K562 (cell line): ENCODE data around the gene SIRT2. TPM values are rescaled to one million over a fixed set of nuclear protein-coding genes. Genes with fewer than 3 reads are reported as not detected.

Experiments
- ATAC-seq: fragments of 200-7000 bp; cut with Tn5 transposase; 3 replicates; pipeline ENCODE4 v1.9.1; 2020; ENCODE audit warnings: moderate library complexity
- BruUV-seq: library from RNA; stranded (reverse); fragments of 400-500 nt; replicated peaks from 2 replicates; lab custom pipeline; 2021; lab: Mats Ljungman, UMichigan
- CTCF ChIA-PET: fragments of 300-600 bp; formaldehyde crosslinking; extraction: SDS; loops from one replicate; lab custom pipeline; 2021; ENCODE audit warnings: low intra/inter-chr PET ratio; lab: Yijun Ruan, JAX
- POLR2A ChIA-PET: fragments of 300-600, 350-650 bp; sonication (Branson Sonifier 250); formaldehyde crosslinking; extraction: SDS; loops from one replicate; lab custom pipeline; 2021; ENCODE audit warnings: antibody characterized with exemption, inconsistent platforms; lab: Yijun Ruan, JAX
- DNase-seq, 4 experiments: peaks; one replicate each; pipeline versions ENCODE4 v3.0.0 to v3.0.0-alpha.2; 2011 to 2018; ENCODE audit warnings: low spot score in 3 of 4, mixed read lengths in 3 of 4; ENCODE audit errors: extremely low read depth in 1 of 4
- FAIRE-seq: peaks from 2 replicates; lab custom pipeline; 2011; peaks lifted over from hg19 to GRCh38; lab: Jason Lieb, UNC
- H2AFZ ChIP-seq: 2 replicates; pipeline ENCODE4 v1.6.0; 2011; ENCODE audit warnings: low read depth, low read length, control low read depth, inconsistent platforms
- H3K27ac ChIP-seq: fragments of 200-600 bp; 3 replicates; pipeline ENCODE4 v1.8.0; 2011; ENCODE audit warnings: low read depth, mild to moderate bottlenecking, control low read depth, inconsistent platforms, low read length, moderate library complexity, mixed read lengths; ENCODE audit errors: extremely low read depth
- H3K27me3 ChIP-seq, 2 experiments: fragments of 300-600 bp in 1 of 2; 2 replicates in 1 of 2; 3 replicates in 1 of 2; pipeline versions ENCODE4 v1.6.0 to v1.8.0; 2011; ENCODE audit warnings: inconsistent platforms in 2 of 2, low read length in 2 of 2, mild to moderate bottlenecking in 1 of 2, mixed read lengths in 1 of 2, moderate library complexity in 1 of 2; ENCODE audit not compliant: control insufficient read depth in 2 of 2, insufficient read depth in 2 of 2
- H3K36me3 ChIP-seq: fragments of 300-600 bp; 3 replicates; pipeline ENCODE4 v1.8.0; 2011; ENCODE audit warnings: mild to moderate bottlenecking, low read length, inconsistent platforms; ENCODE audit not compliant: control insufficient read depth, insufficient read depth
- H3K4me1 ChIP-seq, 2 experiments: fragments of 200-600 bp in 1 of 2; replicated peaks in 1 of 2; 2 replicates in 1 of 2; 3 replicates in 1 of 2; pipeline versions ENCODE4 v1.5.1 to v1.8.0; 2011; ENCODE audit warnings: inconsistent platforms in 2 of 2, low read length in 2 of 2, mild to moderate bottlenecking in 1 of 2, mixed read lengths in 1 of 2, moderate library complexity in 1 of 2; ENCODE audit not compliant: control insufficient read depth in 2 of 2, insufficient read depth in 2 of 2
- H3K4me2 ChIP-seq: 2 replicates; pipeline ENCODE4 v1.6.1; 2011; ENCODE audit warnings: low read length, control low read depth, inconsistent platforms, mixed read lengths; ENCODE audit not compliant: insufficient read depth
- H3K4me3 ChIP-seq: fragments of 200-600 bp; sonication (generic), shearing (Covaris generic); 2 replicates; pipeline ENCODE4 v1.5.1; 2016; ENCODE audit warnings: control low read depth, inconsistent platforms
- H3K79me2 ChIP-seq: fragments of 200-600 bp; 3 replicates; pipeline ENCODE4 v1.8.0; 2011; ENCODE audit warnings: low read length, inconsistent platforms; ENCODE audit not compliant: control insufficient read depth, insufficient read depth
- H3K9ac ChIP-seq, 2 experiments: 2 replicates each; pipeline versions ENCODE4 v1.6.0 to v1.6.1; 2011; ENCODE audit warnings: low read depth in 2 of 2, low read length in 2 of 2, control low read depth in 1 of 2, inconsistent platforms in 1 of 2, mild to moderate bottlenecking in 1 of 2, mixed read lengths in 1 of 2; ENCODE audit not compliant: insufficient read depth in 1 of 2
- H3K9me1 ChIP-seq: one replicate; pipeline ENCODE4 v1.6.0; 2011; ENCODE audit warnings: inconsistent platforms, mild to moderate bottlenecking, low read length, moderate library complexity; ENCODE audit not compliant: control insufficient read depth, insufficient read depth
- H3K9me3 ChIP-seq: replicated peaks from 2 replicates; pipeline ENCODE4 v1.5.1; 2011; ENCODE audit warnings: low read depth, low read length, inconsistent platforms; ENCODE audit not compliant: control insufficient read depth, insufficient read depth
- H4K20me1 ChIP-seq: replicated peaks from 2 replicates; pipeline ENCODE4 v1.6.1; 2011; ENCODE audit warnings: low read length, inconsistent platforms, mixed read lengths; ENCODE audit not compliant: control insufficient read depth, insufficient read depth
- DACH1 ChIP-seq: fragments of 450-650 bp; IDR thresholded peaks from 2 replicates; pipeline ENCODE4 v1.6.1; 2018; ENCODE audit not compliant: partially characterized antibody
- EWSR1 ChIP-seq: fragments of 450-650 bp; IDR thresholded peaks from 2 replicates; pipeline ENCODE4 v1.6.1; 2018; ENCODE audit warnings: borderline replicate concordance, mild to moderate bottlenecking, low read depth, moderate library complexity; ENCODE audit not compliant: partially characterized antibody
- MBD2 ChIP-seq: sonication (generic); IDR thresholded peaks from 2 replicates; pipeline ENCODE4 v1.6.1; 2016; ENCODE audit warnings: low read depth, borderline replicate concordance
- NFIX ChIP-seq: fragments of 250-450 bp; sonication (Bioruptor Pico); IDR thresholded peaks from 2 replicates; pipeline ENCODE4 v1.4.0; 2020; ENCODE audit warnings: low read depth, mild to moderate bottlenecking, moderate library complexity
- POLR2AphosphoS2 ChIP-seq: IDR thresholded peaks from 2 replicates; pipeline ENCODE4 v1.6.1; 2012; ENCODE audit warnings: low read length, improper control_type of control experiment
- RHOXF2B ChIP-seq: fragments of 250-450 bp; sonication (Bioruptor Pico); conservative IDR thresholded peaks from 2 replicates; pipeline ENCODE4 v1.5.1; 2021
- STAG1 ChIP-seq: sonication (generic); formaldehyde crosslinking; IDR thresholded peaks from 2 replicates; pipeline ENCODE4 v1.5.0; 2020; ENCODE audit warnings: missing genetic modification reagents, borderline replicate concordance
- TOE1 ChIP-seq, 2 experiments: fragments of 450-650 bp in 1 of 2; sonication (generic) in 1 of 2; formaldehyde crosslinking in 1 of 2; IDR thresholded peaks; 2 replicates each; pipeline versions ENCODE4 v1.7.1 to v1.8.0; 2016 to 2022; ENCODE audit warnings: borderline replicate concordance in 2 of 2, mild to moderate bottlenecking in 2 of 2, antibody characterized with exemption in 1 of 2, inconsistent platforms in 1 of 2, low read depth in 1 of 2, missing genetic modification reagents in 1 of 2, moderate library complexity in 1 of 2
- ZNF146 ChIP-seq: IDR thresholded peaks from one replicate; pipeline ENCODE4 v1.6.1; 2018; ENCODE audit warnings: missing compliant biosample characterization; ENCODE audit not compliant: unreplicated experiment
- ZNF217 ChIP-seq: sonication (generic); formaldehyde crosslinking; IDR thresholded peaks from 2 replicates; pipeline ENCODE4 v1.8.0; 2022; ENCODE audit warnings: mild to moderate bottlenecking, missing genetic modification reagents
- ZNF224 ChIP-seq: sonication (generic); formaldehyde crosslinking; IDR thresholded peaks from 2 replicates; pipeline ENCODE4 v1.8.0; 2022; ENCODE audit warnings: mild to moderate bottlenecking, missing genetic modification reagents
- ZSCAN29 ChIP-seq: fragments of 450-650 bp; IDR thresholded peaks from 2 replicates; pipeline ENCODE4 v1.6.1; 2017
- WGBS: fragments of 100-300 bp; shearing (Covaris generic); methylation state at CpG from one replicate; pipeline ENCODE4 v1.1.6; 2016; ENCODE audit warnings: low coverage, mixed read lengths; ENCODE audit not compliant: insufficient coverage; ENCODE audit errors: missing lambda C conversion rate; 5-methylcytosine and 5-hydroxymethylcytosine counted together
- in situ Hi-C: fragments of 300-500 bp; cut with MboI; formaldehyde crosslinking; loops from 4 replicates; pipeline ENCODE4 v1.15.0; 2018; ENCODE audit warnings: inconsistent platforms, mixed read lengths
- intact Hi-C: fragments of 100-400 bp; cut with micrococcal nuclease; formaldehyde crosslinking; loops from 2 replicates; pipeline ENCODE4 v1.14.2; 2022
- polyA plus RNA-seq, 8 experiments: library from polyadenylated mRNA; depleted of rRNA in 4 of 8; stranded (reverse) in 5 of 8; unstranded in 3 of 8; fragments of >200 nt; fragmentation: Nextera tagmentation in 2 of 8; fragmentation: Illumina TruSeq in 1 of 8; extraction: Ambion mirVana in 2 of 8; extraction: Trizol in 1 of 8; gene quantifications; 2 replicates each; pipeline versions ENCODE4 v1.2.1 to v1.2.3, GENCODE V29; 2011 to 2014; ENCODE audit warnings: inconsistent platforms in 1 of 8, missing spikeins in 1 of 8
- total RNA-seq, 7 experiments: library from RNA; depleted of rRNA in 6 of 7; stranded (reverse); fragments of >200 nt in 6 of 7; fragmentation: Illumina TruSeq in 2 of 7; extraction: Trizol in 2 of 7; gene quantifications; 2 replicates each; pipeline versions ENCODE4 v1.2.1 to v1.2.3, GENCODE V29; 2011 to 2021; ENCODE audit warnings: low replicate concordance in 1 of 7
- TF ChIP-seq, protein P1 (sequence below): fragments of 200-800 bp; sonication (Bioruptor generic); IDR thresholded peaks from 2 replicates; pipeline ENCODE4 v1.6.1; 2017; ENCODE audit warnings: missing genetic modification characterization, missing compliant biosample characterization
- TF ChIP-seq, protein P2 (sequence below): fragments of 250-450 bp; sonication (Bioruptor Pico); IDR thresholded peaks from 2 replicates; pipeline ENCODE4 v1.4.0; 2020; ENCODE audit warnings: borderline replicate concordance
- TF ChIP-seq, protein P3 (sequence below): fragments of 450-650 bp; IDR thresholded peaks from 2 replicates; pipeline ENCODE4 v1.6.1; 2014; ENCODE audit warnings: low read depth, mild to moderate bottlenecking, moderate library complexity, borderline replicate concordance

The SIRT2 gene
- total and polyA plus RNA-seq, 9 of the 15 experiments (the other 6 are each of a cell fraction or from before 2014, with no cell fraction given): 2.3 to 35.2 (median 22.9) TPM

DNA sequence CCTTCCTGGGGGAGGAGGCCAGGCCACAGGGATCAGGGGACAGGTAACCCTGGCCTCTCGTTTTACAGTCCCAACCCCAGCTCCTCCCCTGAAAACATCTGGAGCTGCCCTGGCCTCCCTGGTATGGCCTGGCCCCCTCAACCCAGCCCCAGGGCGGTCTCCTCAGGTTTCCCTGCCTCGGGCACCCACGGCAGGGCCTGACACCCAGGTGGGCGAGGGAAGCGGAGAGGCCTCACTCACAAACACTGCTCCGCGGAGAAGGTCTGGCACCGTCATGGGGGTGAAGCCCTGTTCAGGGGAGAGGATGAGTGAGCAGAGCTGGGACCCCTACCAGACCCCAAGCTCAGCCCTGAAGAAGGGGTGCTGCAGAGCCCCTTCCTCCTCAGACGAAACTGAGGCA lies 19.1 kb upstream of the SIRT2 start:
- peaks cover 26% of the 10 kb centered on the region; the same call in 1 of the 3 replicates for H3K36me3 ChIP-seq
- TF ChIP-seq STAG1 (CRISPR knock-in tag) (no peak), ZSCAN29 (no peak), RHOXF2B (no peak), MBD2 (no peak), EWSR1 (no peak), TOE1 (IDR thresholded peaks at IDR 0.05; ENCODE audit: borderline replicate concordance) (no peak), TOE1 (CRISPR knock-in tag; IDR thresholded peaks at IDR 0.05; ENCODE audit: borderline replicate concordance, low read depth) (no peak), ZNF146 (no peak), ZNF217 (no peak), NFIX (CRISPR knock-in tag) (no peak), ZNF224 (no peak), POLR2AphosphoS2 (no peak), DACH1 (no peak)
- TF ChIP-seq, protein P1, sequence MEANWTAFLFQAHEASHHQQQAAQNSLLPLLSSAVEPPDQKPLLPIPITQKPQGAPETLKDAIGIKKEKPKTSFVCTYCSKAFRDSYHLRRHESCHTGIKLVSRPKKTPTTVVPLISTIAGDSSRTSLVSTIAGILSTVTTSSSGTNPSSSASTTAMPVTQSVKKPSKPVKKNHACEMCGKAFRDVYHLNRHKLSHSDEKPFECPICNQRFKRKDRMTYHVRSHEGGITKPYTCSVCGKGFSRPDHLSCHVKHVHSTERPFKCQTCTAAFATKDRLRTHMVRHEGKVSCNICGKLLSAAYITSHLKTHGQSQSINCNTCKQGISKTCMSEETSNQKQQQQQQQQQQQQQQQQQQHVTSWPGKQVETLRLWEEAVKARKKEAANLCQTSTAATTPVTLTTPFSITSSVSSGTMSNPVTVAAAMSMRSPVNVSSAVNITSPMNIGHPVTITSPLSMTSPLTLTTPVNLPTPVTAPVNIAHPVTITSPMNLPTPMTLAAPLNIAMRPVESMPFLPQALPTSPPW (CRISPR knock-in tag): no peak
- TF ChIP-seq, protein P2, sequence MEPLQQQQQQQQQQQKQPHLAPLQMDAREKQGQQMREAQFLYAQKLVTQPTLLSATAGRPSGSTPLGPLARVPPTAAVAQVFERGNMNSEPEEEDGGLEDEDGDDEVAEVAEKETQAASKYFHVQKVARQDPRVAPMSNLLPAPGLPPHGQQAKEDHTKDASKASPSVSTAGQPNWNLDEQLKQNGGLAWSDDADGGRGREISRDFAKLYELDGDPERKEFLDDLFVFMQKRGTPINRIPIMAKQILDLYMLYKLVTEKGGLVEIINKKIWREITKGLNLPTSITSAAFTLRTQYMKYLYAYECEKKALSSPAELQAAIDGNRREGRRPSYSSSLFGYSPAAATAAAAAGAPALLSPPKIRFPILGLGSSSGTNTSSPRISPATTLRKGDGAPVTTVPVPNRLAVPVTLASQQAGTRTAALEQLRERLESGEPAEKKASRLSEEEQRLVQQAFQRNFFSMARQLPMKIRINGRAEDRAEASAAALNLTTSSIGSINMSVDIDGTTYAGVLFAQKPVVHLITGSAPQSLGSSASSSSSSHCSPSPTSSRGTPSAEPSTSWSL (CRISPR knock-in tag): no peak
- TF ChIP-seq, protein P3, sequence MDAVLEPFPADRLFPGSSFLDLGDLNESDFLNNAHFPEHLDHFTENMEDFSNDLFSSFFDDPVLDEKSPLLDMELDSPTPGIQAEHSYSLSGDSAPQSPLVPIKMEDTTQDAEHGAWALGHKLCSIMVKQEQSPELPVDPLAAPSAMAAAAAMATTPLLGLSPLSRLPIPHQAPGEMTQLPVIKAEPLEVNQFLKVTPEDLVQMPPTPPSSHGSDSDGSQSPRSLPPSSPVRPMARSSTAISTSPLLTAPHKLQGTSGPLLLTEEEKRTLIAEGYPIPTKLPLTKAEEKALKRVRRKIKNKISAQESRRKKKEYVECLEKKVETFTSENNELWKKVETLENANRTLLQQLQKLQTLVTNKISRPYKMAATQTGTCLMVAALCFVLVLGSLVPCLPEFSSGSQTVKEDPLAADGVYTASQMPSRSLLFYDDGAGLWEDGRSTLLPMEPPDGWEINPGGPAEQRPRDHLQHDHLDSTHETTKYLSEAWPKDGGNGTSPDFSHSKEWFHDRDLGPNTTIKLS: no peak
- POLR2A ChIA-PET: interaction anchor here (1.0 kb wide), 1 partner anchor 9 kb away, joined by 4 read pairs; no protein-coding TSS in a partner anchor
- H2AFZ ChIP-seq: no peak overlapping the region
- FAIRE-seq (no peak), ATAC-seq (no peak), DNase-seq (no peak)
- H3K4me1 ChIP-seq: peaks cover 0 to 40% of the 10 kb centered on the region in 2 experiments; a peak in 3 of 5 replicates
- H3K9me1 ChIP-seq: no peaks in the 10 kb centered on the region
- CTCF ChIA-PET: interaction anchor here (0.6 kb wide), 1 partner anchor 188 kb away, joined by 3 read pairs; no protein-coding TSS in a partner anchor
- no peak overlapping the region for H3K4me2 ChIP-seq
- no peaks in the 10 kb centered on the region for H4K20me1 ChIP-seq
- no peaks in the 10 kb centered on the region for H3K27me3 ChIP-seq
- in situ Hi-C loops (no loop called here), intact Hi-C loops (no loop called here)
- 93% methylated on average over 10 of the region's 10 CpGs for WGBS
- no TSS peak for BruUV-seq
- peak overlapping the region in 1 of 2 experiments; percentile 71; a peak in 2 of 4 replicates for H3K9ac ChIP-seq
- H3K9me3 ChIP-seq: no peaks in the 10 kb centered on the region
- H3K4me3 ChIP-seq: no peak overlapping the region
- no peaks in the 10 kb centered on the region for H3K79me2 ChIP-seq
- H3K27ac ChIP-seq: no peak overlapping the region
